CD4-positive, alpha-beta T cell treated with Interleukin-4 for 1 hour (primary cell): ENCODE measurements around the gene MCMBP.
"Not testable (repeated sequence)": the region's sequence is repeated elsewhere in the genome, so short reads cannot be mapped to it uniquely, and the experiment has no call there.

Experiments
- DNase-seq, 2 donors: peaks; one replicate each; pipeline ENCODE4 v3.0.0-alpha.2; 2020 to 2022

MCMBP gene

GRCh38 chr10:119872860-119873681, 428 bp upstream of the MCMBP start:
- DNase-seq, result peak; percentile 89 to 90

DNA sequence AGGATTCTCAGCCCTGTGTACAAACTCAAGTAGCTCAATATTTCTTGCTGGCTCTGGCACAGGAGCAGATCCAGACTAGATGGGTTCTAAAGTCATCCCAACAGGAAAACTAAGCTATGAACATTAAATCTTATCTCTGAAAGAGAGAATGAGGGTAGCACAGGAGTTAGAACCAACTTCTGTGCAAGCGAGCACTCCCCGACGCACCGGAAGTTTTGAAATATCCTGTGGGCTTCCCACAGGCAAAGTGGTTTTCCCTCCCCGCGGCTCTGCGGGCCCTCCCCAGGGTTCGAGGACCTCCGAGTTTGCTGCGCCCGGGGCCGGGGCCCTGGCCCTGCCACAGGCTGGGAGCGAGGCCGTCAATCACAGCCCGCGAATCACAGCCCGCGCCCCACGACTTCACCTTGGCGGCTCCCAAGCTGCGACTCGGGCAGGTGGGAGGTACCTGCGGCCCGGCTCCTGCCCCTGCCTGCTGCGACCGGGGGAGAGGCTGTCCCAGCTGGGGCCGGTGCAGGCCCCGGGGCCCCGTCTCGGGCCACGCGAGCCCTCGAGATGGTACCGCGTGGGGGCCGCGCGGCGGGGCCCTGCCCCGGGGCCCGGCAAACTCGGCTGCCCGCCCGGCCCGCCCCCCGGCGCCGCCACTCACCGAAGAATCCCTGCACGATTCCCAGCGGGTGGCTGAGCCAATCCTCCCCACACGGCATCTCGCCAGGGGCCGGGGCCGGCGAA, 598 bp downstream of the MCMBP start:
- DNase-seq, result peak; percentile 31 to 57

DNA sequence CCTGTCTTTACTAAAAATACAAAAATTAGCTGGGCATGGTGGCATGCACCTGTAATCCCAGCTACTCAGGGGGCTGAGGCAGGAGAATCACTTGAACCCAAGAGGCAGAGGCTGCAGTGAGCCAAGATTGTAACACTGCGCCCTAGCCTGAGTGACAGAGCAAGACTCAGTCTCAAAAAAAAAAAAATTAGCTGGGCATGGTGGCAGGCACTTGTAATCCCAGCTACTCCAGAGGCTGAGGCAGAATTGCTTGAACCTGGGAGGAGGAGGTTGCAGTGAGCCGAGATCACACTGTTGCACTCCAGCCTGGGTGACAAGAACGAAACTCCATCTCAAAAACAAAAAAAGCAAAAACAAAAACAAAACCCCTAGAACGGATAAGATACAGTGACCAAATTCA, 3.2 kb downstream of the MCMBP start:
- not testable (repeated sequence) for DNase-seq

DNA sequence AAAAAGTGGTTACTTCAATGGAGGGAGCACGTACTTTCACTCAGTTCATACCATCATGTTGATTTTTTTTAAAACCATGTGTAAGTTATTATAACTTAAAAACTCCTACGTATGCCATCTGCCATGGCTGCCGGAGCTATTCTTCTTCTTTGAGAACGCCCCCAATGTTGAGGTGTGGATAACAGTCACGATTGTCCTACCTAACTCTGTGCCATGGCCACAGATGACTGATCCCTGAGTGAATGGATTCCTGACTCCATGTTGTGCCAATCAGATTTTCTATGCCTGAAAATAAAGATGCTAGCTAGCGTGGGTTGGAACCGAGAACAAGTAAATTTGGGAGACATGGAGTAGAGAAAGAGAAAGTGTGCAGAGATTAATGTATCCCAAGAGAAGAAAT, 5.3 kb downstream of the MCMBP start:
- DNase-seq, result no peak

DNA sequence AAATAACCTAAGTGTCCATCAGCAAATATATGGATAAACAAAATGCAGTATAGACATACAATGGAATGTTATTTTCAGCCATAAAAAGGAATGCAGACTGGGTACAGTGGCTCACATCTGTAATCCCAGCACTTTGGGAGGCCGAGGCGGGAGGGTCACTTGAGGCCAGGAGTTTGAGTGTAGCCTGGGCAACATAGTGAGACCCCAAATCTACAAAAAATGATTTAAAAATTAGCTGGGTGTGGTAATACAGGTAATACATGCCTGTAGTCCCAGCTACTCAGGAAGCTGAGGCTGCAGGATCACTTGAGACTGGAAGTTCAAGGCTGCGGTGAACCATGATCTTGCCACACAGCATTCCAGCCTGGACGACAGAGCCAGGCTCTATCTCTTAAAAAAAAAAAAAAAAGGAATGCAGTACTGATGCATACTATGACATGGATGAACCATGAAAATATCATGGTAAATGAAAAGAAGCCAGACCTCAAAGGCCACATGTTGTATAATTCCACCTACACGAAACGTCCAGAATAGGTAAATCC, 6.9 kb downstream of the MCMBP start:
- no peak for DNase-seq

DNA sequence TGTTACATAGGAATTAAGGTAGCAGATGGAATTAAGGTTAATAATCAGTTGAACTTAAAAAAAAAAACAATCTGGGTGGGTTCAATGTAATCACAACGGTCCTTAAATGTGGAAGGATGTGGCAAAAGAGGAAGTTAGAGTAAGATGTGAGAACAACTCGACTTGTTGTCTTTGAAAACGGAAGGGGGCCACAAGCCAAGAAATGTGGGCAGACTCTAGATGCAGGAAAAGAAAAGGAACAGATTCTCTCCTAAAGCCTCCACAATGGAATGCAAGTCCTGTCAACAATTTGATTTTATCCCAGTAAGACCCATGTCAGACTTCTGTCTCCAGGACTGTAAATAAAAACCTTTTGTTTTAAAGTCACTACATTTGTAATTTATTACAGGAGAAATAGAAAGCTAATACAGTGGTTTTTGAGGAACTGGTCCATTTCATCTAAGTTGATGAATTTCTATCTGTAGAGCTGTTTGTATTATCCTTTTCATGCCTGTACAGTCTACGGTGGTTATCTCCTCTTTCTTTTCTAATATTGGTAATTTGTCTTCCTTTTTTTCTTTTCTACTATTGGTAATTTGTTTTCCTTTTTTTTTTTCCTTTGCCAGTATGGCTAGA, 8.6 kb downstream of the MCMBP start:
- no peak for DNase-seq

GRCh38 chr10:119862524-119862923, 10.1 kb downstream of the MCMBP start:
- no peak for DNase-seq

GRCh38 chr10:119860866-119861607, 11.6 kb downstream of the MCMBP start:
- no peak for DNase-seq

GRCh38 chr10:119859420-119860258, 13.0 kb downstream of the MCMBP start:
- DNase-seq, result peak in 1 of 2 donors; percentile 72

DNA sequence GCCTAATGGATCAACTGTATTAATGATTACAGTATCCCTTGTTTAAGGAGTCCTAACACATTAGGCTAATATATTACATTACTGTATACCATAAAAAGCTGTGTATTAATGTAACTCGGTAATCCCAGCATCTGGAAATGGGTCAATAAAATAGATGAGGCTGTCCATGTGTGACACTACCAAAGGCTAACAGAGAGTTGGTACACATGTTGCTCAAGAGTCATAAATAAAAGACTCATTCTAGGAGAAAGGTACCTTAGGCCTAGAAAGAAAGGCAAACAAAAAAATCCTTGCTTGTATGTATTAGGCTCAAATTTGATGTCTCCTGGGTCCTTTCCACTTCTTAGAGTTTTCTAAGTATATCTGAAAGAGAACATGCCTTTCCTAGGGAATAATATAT, 14.6 kb downstream of the MCMBP start:
- no peak for DNase-seq

DNA sequence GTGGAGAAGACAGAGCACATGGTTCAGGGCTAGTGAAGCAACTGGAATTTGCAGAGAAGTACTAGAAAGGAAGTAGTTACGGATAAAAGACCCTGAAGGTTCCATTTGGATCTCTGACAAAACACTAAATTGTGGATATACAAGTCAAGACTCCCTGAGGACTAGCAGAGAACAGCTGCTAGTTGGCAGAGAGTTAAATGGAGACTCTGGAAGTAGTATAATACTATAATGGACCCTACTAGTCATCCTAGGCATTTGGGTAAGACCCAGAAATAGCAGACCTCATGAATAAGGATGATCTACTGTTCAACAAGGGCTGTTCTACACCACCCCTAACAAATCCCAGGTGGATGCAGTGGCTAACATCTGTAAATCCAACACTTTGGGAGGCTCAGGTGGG, 19.1 kb downstream of the MCMBP start:
- DNase-seq, result no peak

DNA sequence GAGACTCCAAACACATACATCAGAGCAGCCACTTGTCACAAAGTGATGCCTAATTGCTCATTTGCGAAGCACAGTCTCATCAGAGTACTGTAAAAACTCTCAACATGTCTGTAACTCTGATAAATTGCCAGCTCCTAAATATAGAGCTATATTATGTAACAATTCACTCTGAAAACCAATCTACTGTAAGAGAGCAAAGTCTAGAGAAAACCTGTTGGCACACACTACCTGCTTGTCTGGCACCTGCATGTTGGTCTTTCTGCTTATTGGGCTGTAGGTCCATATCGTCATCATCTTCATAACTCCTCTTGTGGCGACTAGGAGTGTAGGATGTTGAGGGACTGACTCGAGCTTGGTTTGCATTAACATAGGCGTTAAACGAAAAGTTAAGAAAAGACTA, 19.8 kb downstream of the MCMBP start:
- no peak for DNase-seq

GRCh38 chr10:119852277-119852676, 20.4 kb downstream of the MCMBP start:
- no peak for DNase-seq

DNA sequence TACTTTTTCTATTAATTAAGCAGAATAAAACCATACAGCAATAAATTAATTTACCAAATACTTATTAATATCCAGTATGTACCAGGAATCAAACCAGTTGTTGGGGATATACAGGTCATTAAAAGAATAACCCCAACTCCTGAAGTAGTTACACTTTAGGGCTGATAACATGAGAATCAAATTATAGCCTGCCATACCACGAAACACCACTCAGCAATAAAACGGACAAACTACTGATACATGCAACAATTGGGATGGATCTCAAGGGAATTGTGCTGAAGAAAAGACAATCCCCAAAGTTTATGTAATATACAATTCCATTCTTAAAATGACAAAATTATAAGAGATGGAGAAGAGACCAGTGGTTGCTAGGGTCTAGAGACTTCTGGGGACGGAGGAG, 22.7 kb downstream of the MCMBP start:
- no peak for DNase-seq

GRCh38 chr10:119849031-119849789, 23.4 kb downstream of the MCMBP start:
- no peak for DNase-seq

DNA sequence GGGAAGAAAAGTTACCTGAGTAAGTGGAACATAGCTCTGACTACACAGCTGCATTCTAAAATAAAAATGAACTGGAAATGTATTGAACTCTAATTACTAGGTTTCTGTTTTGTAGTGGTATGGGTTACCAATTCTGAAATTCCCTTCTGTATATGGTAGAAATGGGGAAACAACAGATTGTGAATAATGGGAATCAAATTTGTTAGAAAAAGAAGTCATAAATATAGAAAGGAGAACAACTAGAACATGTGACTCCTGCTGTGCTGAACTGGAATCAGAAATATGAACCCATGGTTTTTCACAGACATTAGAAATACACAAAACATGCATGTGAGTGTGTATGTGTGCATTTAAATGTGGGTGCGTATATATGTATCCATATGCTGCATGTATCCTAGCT, 27.0 kb downstream of the MCMBP start:
- no peak for DNase-seq

- DNase-seq, result no peak
Measured at GRCh38 chr10:119834188-119834587, 38.5 kb downstream of the MCMBP start.

DNA sequence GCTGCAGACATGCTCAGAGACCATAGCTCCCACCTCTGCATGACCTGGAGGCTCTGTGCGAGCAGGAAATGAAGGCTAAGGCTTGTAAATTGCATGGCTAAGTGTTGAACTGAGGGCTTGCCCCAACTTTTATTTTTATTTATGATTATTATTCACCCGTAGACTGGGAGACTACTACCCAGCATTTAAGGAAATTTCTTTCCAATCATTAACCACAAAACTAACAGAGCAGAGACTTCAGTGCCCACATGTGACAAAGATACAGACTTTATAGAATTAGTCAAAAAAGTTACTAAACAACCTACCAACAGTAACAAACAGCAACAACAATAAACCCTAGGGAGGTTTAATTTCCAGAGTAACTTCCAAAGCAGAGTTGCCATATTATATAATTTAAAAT, 39.7 kb downstream of the MCMBP start:
- no peak for DNase-seq

DNA sequence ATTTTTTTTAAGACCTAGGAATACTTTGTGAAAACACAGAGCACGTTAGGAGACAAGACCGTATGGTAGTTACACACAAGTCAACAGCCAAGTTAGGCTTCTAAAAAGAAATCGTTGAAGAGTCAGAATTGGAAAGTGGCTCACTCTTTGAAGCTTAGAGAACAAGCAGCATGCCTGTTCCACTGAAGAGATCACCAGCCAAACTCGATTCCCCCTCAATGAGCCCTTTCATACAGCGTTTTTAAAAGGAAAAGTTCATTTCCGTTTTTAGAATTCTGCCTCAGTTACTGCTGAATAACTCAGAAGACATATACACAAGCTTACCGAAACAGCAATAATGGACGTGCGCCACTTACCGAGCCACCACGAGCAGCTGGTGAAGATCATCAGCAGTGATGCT, 41.0 kb downstream of the MCMBP start:
- no peak for DNase-seq

- DNase-seq, result no peak
Measured at GRCh38 chr10:119830851-119831250, 41.8 kb downstream of the MCMBP start.

DNA sequence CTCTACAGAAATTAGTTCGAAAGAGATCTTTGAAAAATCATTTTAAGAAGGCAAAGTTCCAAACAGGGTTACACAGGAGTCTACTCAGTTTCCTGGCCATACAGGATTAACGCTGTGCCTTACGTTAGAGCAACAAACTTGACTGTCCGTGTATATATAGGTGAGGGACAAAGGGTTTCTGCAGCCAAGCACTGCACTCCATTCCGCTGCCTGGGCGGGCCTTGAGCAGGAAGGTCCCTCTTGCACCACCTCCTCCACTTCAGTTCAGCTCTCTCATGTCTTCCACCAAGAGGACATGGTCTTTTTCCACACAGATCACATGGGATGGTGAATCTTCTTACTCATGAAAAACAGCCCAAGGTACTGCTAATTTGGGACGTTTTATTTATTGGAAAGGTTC, 43.2 kb downstream of the MCMBP start:
- no peak for DNase-seq
